Erythroblast (primary cell): ENCODE data around the gene CCSER1.

Experiments used
- GATA1 ChIP-seq: IDR thresholded peaks from 2 replicates; pipeline ENCODE4 v1.6.1; 2011; ENCODE audit warnings: low read depth, mild to moderate bottlenecking, control low read depth, low read length, moderate library complexity
- POLR2A ChIP-seq: IDR thresholded peaks from 2 replicates; pipeline ENCODE4 v1.6.1; 2011; ENCODE audit warnings: mild to moderate bottlenecking, low read length

DNA sequence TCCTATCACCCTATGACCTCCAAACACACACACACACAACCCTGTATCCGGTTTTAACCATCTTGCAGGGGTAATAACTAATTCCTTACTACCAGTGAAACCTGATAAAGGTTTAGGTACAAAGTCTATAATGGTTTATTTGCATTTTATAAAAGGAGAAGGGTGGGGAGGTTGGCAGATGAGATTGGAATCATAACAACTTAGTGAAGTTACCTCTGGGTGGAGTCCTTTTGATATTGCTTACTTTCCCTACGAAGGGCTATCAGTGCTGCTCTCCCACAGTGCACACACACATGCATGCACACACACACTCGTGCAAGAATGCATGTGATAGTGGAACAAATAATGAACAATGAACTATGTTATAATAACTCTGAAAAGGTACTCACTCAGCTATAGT is 56.1 kb downstream of the CCSER1 start:
- TF ChIP-seq POLR2A (no peak), GATA1 (no peak)
